ENCODE data around the gene C7orf25. TPM values are rescaled to one million over a fixed set of nuclear protein-coding genes. Genes with fewer than 3 reads are reported as not detected.

The C7orf25 gene
- total and polyA plus RNA-seq, 8 donors: 1.9 to 7.2 (median 2.7) TPM

GRCh38 chr7:42956062-42956461 is 44.2 kb upstream of the C7orf25 start:
- no peak for DNase-seq
- H3K27ac ChIP-seq: no peak overlapping the region
- H3K4me1 ChIP-seq: no peaks in the 10 kb centered on the region
- intact Hi-C loops (cut with DNase I): no loop called here
- H3K27me3 ChIP-seq: no peaks in the 10 kb centered on the region
- H3K4me3 ChIP-seq: no peak overlapping the region
- H3K9me3 ChIP-seq: peaks cover 0 to 7% of the 10 kb centered on the region in 2 donors
- no peak for TF ChIP-seq CTCF (IDR thresholded peaks at IDR 0.05)
- no peaks in the 10 kb centered on the region for H3K36me3 ChIP-seq
- ATAC-seq: no peak

GRCh38 chr7:42953994-42954393 is 42.1 kb upstream of the C7orf25 start:
- no peak overlapping the region for H3K4me3 ChIP-seq
- no peak overlapping the region for H3K27ac ChIP-seq
- no peaks in the 10 kb centered on the region for H3K27me3 ChIP-seq
- H3K36me3 ChIP-seq: no peaks in the 10 kb centered on the region
- no peak for TF ChIP-seq CTCF (IDR thresholded peaks at IDR 0.05)
- peaks cover 0 to 7% of the 10 kb centered on the region in 2 donors for H3K9me3 ChIP-seq
- ATAC-seq (no peak), DNase-seq (no peak)
- H3K4me1 ChIP-seq: no peaks in the 10 kb centered on the region
- intact Hi-C loops (cut with DNase I): no loop called here

- intact Hi-C loops (cut with DNase I): no loop called here
- ATAC-seq: no peak
Observed at GRCh38 chr7:42952328-42952727, 40.5 kb upstream of the C7orf25 start.

GRCh38 chr7:42950417-42950816 is 38.5 kb upstream of the C7orf25 start:
- H3K36me3 ChIP-seq: no peaks in the 10 kb centered on the region
- no peak for TF ChIP-seq CTCF (IDR thresholded peaks at IDR 0.05)
- no peak overlapping the region for H3K27ac ChIP-seq
- intact Hi-C loops (cut with DNase I): no loop called here
- no peaks in the 10 kb centered on the region for H3K4me1 ChIP-seq
- H3K4me3 ChIP-seq: no peak overlapping the region
- ATAC-seq (no peak), DNase-seq (no peak)
- no peaks in the 10 kb centered on the region for H3K27me3 ChIP-seq
- H3K9me3 ChIP-seq: no peaks in the 10 kb centered on the region

More at GRCh38 chr7:42952328-42952727, 40.5 kb upstream of the C7orf25 start:
- Histone ChIP-seq H3K27me3 (no peaks in the 10 kb centered on the region), H3K4me3 (no peak overlapping the region), H3K36me3 (no peaks in the 10 kb centered on the region), H3K27ac (no peak overlapping the region), H3K4me1 (no peaks in the 10 kb centered on the region), H3K9me3 (peaks cover 0 to 7% of the 10 kb centered on the region in 2 donors)
- DNase-seq: no peak
- no peak for TF ChIP-seq CTCF (IDR thresholded peaks at IDR 0.05)

- intact Hi-C loops (cut with DNase I): loop anchor here in 1 of 2 donors (5.0 kb wide), 1 partner anchor 315 kb away; no protein-coding TSS in a partner anchor
- H3K27me3 ChIP-seq: no peaks in the 10 kb centered on the region
- no peaks in the 10 kb centered on the region for H3K4me1 ChIP-seq
- H3K27ac ChIP-seq: no peak overlapping the region
- DNase-seq: no peak
- H3K9me3 ChIP-seq: no peaks in the 10 kb centered on the region
- no peak overlapping the region for H3K4me3 ChIP-seq
- no peak for ATAC-seq
- no peak for TF ChIP-seq CTCF (IDR thresholded peaks at IDR 0.05)
- no peaks in the 10 kb centered on the region for H3K36me3 ChIP-seq
Observed at GRCh38 chr7:42947521-42947920, 35.7 kb upstream of the C7orf25 start.
